Kidney (tissue), 14 donors: ENCODE results near the gene PPP1R1A. TPM values are rescaled to one million over a fixed set of nuclear protein-coding genes. Genes with fewer than 3 reads are reported as not detected.
A peak's percentile ranks its signal among the peaks of the same experiment; 100 is the strongest.

Source experiments
- DNase-seq, 5 donors: peaks; one replicate each; pipeline ENCODE4 v3.0.0-alpha.2; 2013 to 2020
- FAIRE-seq: peaks from 2 replicates; lab custom pipeline; 2012; peaks lifted over from hg19 to GRCh38; lab: Jason Lieb, UNC
- H3K27ac ChIP-seq, 2 donors: one replicate each; pipeline ENCODE4 v1.7.0; 2013; ENCODE audit warnings: low read depth in 2 of 2, low read length in 2 of 2, inconsistent platforms in 1 of 2
- H3K27me3 ChIP-seq: one replicate; pipeline ENCODE4 v1.7.1; 2013; ENCODE audit warnings: low read length, inconsistent platforms; ENCODE audit not compliant: control insufficient read depth, insufficient read depth
- H3K36me3 ChIP-seq, 3 donors: one replicate each; pipeline versions ENCODE4 v1.7.0 to v1.7.1; 2013; ENCODE audit warnings: low read length in 3 of 3, control low read depth in 1 of 3, inconsistent platforms in 1 of 3; ENCODE audit not compliant: insufficient read depth in 3 of 3, control insufficient read depth in 2 of 3
- H3K4me1 ChIP-seq, 3 donors: one replicate each; pipeline versions ENCODE4 v1.7.0 to v1.7.1; 2013; ENCODE audit warnings: low read length in 3 of 3, inconsistent platforms in 1 of 3, low read depth in 1 of 3; ENCODE audit not compliant: control insufficient read depth in 2 of 3, insufficient read depth in 2 of 3
- H3K4me3 ChIP-seq, 3 donors: one replicate each; pipeline versions ENCODE4 v1.7.0 to v1.8.1; 2013; ENCODE audit warnings: low read length in 3 of 3, control low read depth in 1 of 3, inconsistent platforms in 1 of 3
- H3K9ac ChIP-seq, 3 donors: one replicate each; pipeline versions ENCODE4 v1.7.0 to v1.7.1; 2013; ENCODE audit warnings: low read length in 3 of 3, control low read depth in 1 of 3, inconsistent platforms in 1 of 3
- H3K9me3 ChIP-seq, 3 donors: one replicate each; pipeline versions ENCODE4 v1.7.0 to v1.7.1; 2013; ENCODE audit warnings: low read length in 3 of 3, control low read depth in 1 of 3, inconsistent platforms in 1 of 3; ENCODE audit not compliant: control insufficient read depth in 2 of 3, insufficient read depth in 1 of 3
- intact Hi-C: fragments of 100-400 bp; cut with DNase I; formaldehyde crosslinking; loops from one replicate; pipeline ENCODE4 v1.11.1; 2022
- polyA plus RNA-seq: library from polyadenylated mRNA; stranded (reverse); fragments of 350-450 nt; fragmentation: Illumina TruSeq; extraction: RNeasy Lipid Tissue Mini Kit (QIAGEN cat#74804); gene quantifications from one replicate; pipeline ENCODE4 v1.2.3, GENCODE V29; 2014; ENCODE audit warnings: low read depth, low replicate concordance; ENCODE audit not compliant: insufficient read depth
- total RNA-seq: library from RNA; stranded (reverse); fragmentation: NEBNext Ultra II Directional; extraction: Animal tissue kit (Norgen Biotek cat#: 25700); gene quantifications from one replicate; pipeline ENCODE4 v1.2.1, GENCODE V29; 2021
- TF ChIP-seq, protein P1 (sequence below): IDR thresholded peaks from 3 replicates; pipeline ENCODE4 v1.5.1; 2012; ENCODE audit warnings: mild to moderate bottlenecking, moderate library complexity, borderline replicate concordance; ENCODE audit not compliant: insufficient read depth; ENCODE audit errors: extremely low read depth
- donor health status: control.
- donor health status: control.
- donor health status: control.
- donor health status: control.
- donor health status: control.
- donor health status: DM: yes; HTN: yes; CAD: no.
- donor health status: Normal renal cell carcinoma (clear cell type).

PPP1R1A gene
- total and polyA plus RNA-seq, 2 donors from 2014 or later, result 128 to 217 TPM

GRCh38 chr12:54561164-54561563 is 27.3 kb downstream of the PPP1R1A start:
- no peaks in the 10 kb centered on the region for H3K9me3 ChIP-seq
- intact Hi-C loops, result no loop called here
- FAIRE-seq (no peak), DNase-seq (peak in 3 of 5 donors; percentile 25 to 64 (median 53))
- TF ChIP-seq, protein P1, sequence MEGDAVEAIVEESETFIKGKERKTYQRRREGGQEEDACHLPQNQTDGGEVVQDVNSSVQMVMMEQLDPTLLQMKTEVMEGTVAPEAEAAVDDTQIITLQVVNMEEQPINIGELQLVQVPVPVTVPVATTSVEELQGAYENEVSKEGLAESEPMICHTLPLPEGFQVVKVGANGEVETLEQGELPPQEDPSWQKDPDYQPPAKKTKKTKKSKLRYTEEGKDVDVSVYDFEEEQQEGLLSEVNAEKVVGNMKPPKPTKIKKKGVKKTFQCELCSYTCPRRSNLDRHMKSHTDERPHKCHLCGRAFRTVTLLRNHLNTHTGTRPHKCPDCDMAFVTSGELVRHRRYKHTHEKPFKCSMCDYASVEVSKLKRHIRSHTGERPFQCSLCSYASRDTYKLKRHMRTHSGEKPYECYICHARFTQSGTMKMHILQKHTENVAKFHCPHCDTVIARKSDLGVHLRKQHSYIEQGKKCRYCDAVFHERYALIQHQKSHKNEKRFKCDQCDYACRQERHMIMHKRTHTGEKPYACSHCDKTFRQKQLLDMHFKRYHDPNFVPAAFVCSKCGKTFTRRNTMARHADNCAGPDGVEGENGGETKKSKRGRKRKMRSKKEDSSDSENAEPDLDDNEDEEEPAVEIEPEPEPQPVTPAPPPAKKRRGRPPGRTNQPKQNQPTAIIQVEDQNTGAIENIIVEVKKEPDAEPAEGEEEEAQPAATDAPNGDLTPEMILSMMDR, result no peak
- peak overlapping the region; percentile 47 to 71 for H3K27ac ChIP-seq
- H3K9ac ChIP-seq, result peak overlapping the region in 1 of 3 donors; percentile 75
- H3K4me1 ChIP-seq, result no peaks in the 10 kb centered on the region
- H3K36me3 ChIP-seq, result no peaks in the 10 kb centered on the region
- no peaks in the 10 kb centered on the region for H3K27me3 ChIP-seq
- H3K4me3 ChIP-seq, result peak overlapping the region in 1 of 3 donors; percentile 50

DNA sequence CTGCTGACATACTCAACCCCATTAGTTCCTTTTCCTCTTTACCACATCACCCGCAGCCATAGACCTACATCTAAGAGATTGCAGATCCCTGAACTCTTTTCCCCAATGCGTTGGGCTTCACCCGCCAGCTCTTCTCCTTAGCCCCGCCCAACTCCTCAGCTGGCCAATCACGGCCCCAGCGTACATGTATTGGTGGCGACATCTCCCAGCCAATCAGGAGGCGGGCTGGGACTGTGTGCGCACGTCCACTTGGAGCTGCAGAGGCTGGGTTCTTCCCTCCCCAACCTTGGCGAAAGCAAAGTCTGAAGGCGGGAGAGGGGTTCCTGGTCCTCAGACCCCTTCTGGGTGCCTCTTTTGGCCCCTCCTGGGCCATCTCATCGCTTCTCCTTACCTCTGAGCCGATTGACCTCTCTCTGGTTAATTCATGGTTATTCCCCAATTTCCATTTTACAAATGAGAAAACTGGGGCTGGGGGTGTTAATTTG is 28.0 kb downstream of the PPP1R1A start:
- TF ChIP-seq, protein P1, result no peak
- Histone ChIP-seq H3K36me3 (no peaks in the 10 kb centered on the region), H3K27me3 (no peaks in the 10 kb centered on the region), H3K4me1 (no peaks in the 10 kb centered on the region), H3K27ac (peak overlapping the region; percentile 47 to 71), H3K9me3 (no peaks in the 10 kb centered on the region), H3K9ac (peak overlapping the region; percentile 51 to 75 (median 70)), H3K4me3 (peak overlapping the region; percentile 50 to 65 (median 57))
- intact Hi-C loops, result no loop called here
- peak; percentile 70 for FAIRE-seq
- peak; percentile 94 to 97 (median 95) for DNase-seq

DNA sequence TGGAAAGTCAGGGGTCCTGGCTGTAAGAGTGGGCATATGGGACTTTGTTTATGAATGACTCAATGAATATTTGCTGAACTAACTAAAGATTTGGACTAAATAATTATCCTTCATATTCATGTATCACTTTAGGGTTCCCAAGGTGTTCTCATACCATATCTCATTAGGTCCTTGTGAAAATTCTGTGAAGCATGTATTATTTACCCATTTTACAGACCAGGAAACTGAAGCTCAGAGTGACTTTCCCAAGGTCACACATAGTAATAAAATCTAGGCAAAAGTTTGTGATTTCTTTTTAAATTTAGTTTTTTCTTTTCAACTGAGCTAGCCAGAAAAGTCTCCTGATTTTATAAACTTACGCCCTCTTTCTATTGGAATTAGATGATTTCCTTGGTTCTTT is 29.7 kb downstream of the PPP1R1A start:
- intact Hi-C loops, result no loop called here
- TF ChIP-seq, protein P1, result no peak
- Histone ChIP-seq H3K4me3 (no peak overlapping the region), H3K4me1 (no peaks in the 10 kb centered on the region), H3K36me3 (no peaks in the 10 kb centered on the region), H3K9ac (no peak overlapping the region), H3K27ac (no peak overlapping the region), H3K9me3 (no peaks in the 10 kb centered on the region), H3K27me3 (no peaks in the 10 kb centered on the region)
- no peak for FAIRE-seq
- no peak for DNase-seq

DNA sequence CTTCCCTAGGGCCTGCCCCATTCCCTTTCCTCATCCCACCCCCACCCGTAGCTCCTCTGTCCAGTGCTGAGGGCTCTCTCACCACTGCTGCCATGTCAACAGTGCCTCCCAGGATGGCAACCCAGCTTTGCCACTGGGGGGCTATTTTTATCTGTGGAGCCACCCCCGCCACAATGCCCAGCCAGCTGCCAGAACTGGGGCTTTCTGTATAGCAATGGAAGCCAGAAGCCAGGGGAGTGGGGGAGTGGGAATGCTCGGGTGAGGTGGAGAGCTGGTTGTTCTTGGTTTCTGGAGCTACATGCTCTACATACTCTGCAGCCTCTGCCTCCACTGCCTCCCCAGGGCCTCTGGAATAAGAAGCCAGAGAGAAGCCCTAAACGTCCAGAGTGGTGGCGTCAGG is 30.1 kb downstream of the PPP1R1A start:
- intact Hi-C loops, result no loop called here
- Histone ChIP-seq H3K4me1 (no peaks in the 10 kb centered on the region), H3K4me3 (no peak overlapping the region), H3K9ac (no peak overlapping the region), H3K36me3 (no peaks in the 10 kb centered on the region), H3K27ac (no peak overlapping the region), H3K9me3 (no peaks in the 10 kb centered on the region), H3K27me3 (no peaks in the 10 kb centered on the region)
- FAIRE-seq (no peak), DNase-seq (no peak)
- TF ChIP-seq, protein P1, result no peak
